ENCODE results near the gene SBK3.
A peak's percentile ranks its signal among the peaks of the same experiment; 100 is the strongest.

SBK3 gene

GRCh38 chr19:55519451-55520311 lies 25.7 kb downstream of the SBK3 start:
- TF ChIP-seq POLR2AphosphoS5 (IDR thresholded peaks at IDR 0.05; ENCODE audit: borderline replicate concordance, low read depth, low read length) (no peak), EZH2 (IDR thresholded peaks at IDR 0.05) (no peak), FOXP2 (optimal IDR thresholded peaks at IDR 0.05; ENCODE audit: control extremely low read depth, extremely low read length, insufficient read depth) (no peak)
- no peak overlapping the region for H3K9ac ChIP-seq (ENCODE audit: insufficient read length)
- H3K4me3 ChIP-seq, result no peak overlapping the region
- H3K36me3 ChIP-seq (ENCODE audit: insufficient read depth, low read length), result no peaks in the 10 kb centered on the region
- H3K27ac ChIP-seq, result no peak overlapping the region
- DNase-seq (ENCODE audit: low read depth, low spot score), result no peak
- no peaks in the 10 kb centered on the region for H3K9me3 ChIP-seq (ENCODE audit: low read depth, low read length)

DNA sequence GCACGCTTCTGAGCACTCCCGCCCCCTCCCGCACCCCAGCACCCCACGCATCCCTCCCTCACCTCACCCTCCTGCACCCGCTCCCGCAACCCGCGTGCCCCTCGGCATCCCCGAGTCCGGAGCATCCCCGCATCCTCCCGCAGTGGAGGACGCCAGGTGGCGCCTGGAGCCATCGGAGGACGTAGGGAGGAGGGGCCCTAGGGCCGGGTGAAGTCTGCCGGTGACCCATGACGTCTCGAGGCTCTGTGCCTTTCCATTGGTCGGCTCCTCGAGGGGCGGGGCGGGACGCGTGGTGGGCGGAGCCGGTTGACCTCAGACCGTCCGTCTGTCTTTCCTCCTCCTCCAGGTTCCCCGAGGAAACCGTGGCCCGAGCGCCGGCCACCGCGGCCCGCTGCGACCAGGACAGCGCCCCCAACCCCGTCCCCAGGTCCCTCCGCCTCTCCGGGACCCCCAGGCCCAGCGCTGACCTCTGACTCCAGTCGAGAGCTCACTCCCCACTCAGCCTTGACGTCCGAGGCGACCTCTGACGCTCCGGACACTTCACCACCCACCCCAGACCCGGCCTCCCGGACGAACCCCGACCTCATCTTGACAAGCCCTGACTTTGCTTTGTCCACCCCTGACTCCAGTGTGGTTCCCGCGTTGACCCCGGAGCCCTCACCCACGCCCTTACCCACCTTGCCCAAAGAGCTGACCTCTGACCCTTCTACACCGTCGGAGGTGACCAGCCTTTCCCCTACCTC lies 28.3 kb downstream of the SBK3 start:
- Histone ChIP-seq H3K9me3 (ENCODE audit: low read depth, low read length) (no peaks in the 10 kb centered on the region), H3K9ac (ENCODE audit: insufficient read length) (no peak overlapping the region), H3K4me3 (peak overlapping the region; percentile 75), H3K36me3 (ENCODE audit: insufficient read depth, low read length) (no peaks in the 10 kb centered on the region), H3K27ac (no peak overlapping the region)
- peak; percentile 22 for DNase-seq (ENCODE audit: low read depth, low spot score)
- TF ChIP-seq FOXP2 (optimal IDR thresholded peaks at IDR 0.05; ENCODE audit: control extremely low read depth, extremely low read length, insufficient read depth), result no peak
- TF ChIP-seq POLR2AphosphoS5 (IDR thresholded peaks at IDR 0.05; ENCODE audit: borderline replicate concordance, low read depth, low read length), result no peak

DNA sequence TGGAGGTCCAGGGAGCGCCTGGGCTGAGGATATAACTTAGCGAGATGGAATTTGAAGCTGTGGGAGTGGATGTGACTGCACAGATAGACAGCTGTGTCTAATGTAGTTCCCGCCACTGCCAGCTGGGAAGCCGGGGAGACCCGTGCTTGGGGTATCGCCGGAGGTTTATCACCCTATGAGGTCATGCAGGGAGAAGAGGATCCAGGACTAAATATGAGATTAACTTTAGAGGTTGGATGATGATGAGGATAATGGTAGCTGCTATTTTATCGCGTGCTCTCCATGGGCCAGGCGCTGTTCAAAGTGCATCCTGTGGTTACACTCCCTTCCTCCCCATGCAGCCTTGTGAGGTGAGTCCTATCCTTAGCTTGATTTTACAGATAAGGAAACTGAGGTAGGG lies 37.2 kb downstream of the SBK3 start:
- no peak overlapping the region for H3K9ac ChIP-seq (ENCODE audit: insufficient read length)
- DNase-seq (ENCODE audit: low read depth, low spot score), result no peak
- H3K27ac ChIP-seq, result no peak overlapping the region
- H3K9me3 ChIP-seq (ENCODE audit: low read depth, low read length), result no peaks in the 10 kb centered on the region
- no peaks in the 10 kb centered on the region for H3K36me3 ChIP-seq (ENCODE audit: insufficient read depth, low read length)
- no peak overlapping the region for H3K4me3 ChIP-seq
- TF ChIP-seq FOXP2 (optimal IDR thresholded peaks at IDR 0.05; ENCODE audit: control extremely low read depth, extremely low read length, insufficient read depth) (no peak), POLR2AphosphoS5 (IDR thresholded peaks at IDR 0.05; ENCODE audit: borderline replicate concordance, low read depth, low read length) (no peak), EZH2 (IDR thresholded peaks at IDR 0.05) (no peak)

DNA sequence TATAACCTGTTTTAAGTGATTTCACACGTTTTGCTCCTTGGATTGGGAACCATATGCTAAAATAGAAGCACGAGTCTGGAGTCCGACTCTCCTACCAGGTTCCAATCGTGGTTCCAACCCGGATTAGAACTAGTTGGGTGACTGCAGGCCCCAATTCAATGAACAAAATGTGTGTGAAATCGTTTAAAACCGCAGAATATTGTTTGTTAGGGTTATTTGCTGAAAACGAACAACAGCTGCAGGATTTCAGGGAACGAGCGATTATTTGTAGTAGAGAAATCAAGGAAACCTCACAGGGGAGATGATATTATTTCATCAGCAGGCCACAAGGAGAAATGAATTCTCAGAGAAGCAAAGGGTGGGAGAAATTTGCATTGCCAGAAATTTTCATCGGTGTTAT lies 40.4 kb downstream of the SBK3 start:
- TF ChIP-seq EZH2 (IDR thresholded peaks at IDR 0.05), result no peak
- TF ChIP-seq FOXP2 (optimal IDR thresholded peaks at IDR 0.05; ENCODE audit: control extremely low read depth, extremely low read length, insufficient read depth), result no peak
- TF ChIP-seq POLR2AphosphoS5 (IDR thresholded peaks at IDR 0.05; ENCODE audit: borderline replicate concordance, low read depth, low read length), result no peak
- H3K9ac ChIP-seq (ENCODE audit: insufficient read length), result no peak overlapping the region
- no peaks in the 10 kb centered on the region for H3K36me3 ChIP-seq (ENCODE audit: insufficient read depth, low read length)
- no peak for DNase-seq (ENCODE audit: low read depth, low spot score)
- H3K4me3 ChIP-seq, result no peak overlapping the region
- H3K9me3 ChIP-seq (ENCODE audit: low read depth, low read length), result no peaks in the 10 kb centered on the region
- no peak overlapping the region for H3K27ac ChIP-seq

GRCh38 chr19:55504252-55504603 lies 41.1 kb downstream of the SBK3 start:
- no peak for DNase-seq (ENCODE audit: low read depth, low spot score)
- H3K27ac ChIP-seq, result no peak overlapping the region
- H3K9ac ChIP-seq (ENCODE audit: insufficient read length), result no peak overlapping the region
- TF ChIP-seq EZH2 (IDR thresholded peaks at IDR 0.05) (no peak), FOXP2 (optimal IDR thresholded peaks at IDR 0.05; ENCODE audit: control extremely low read depth, extremely low read length, insufficient read depth) (no peak), POLR2AphosphoS5 (IDR thresholded peaks at IDR 0.05; ENCODE audit: borderline replicate concordance, low read depth, low read length) (no peak)
- no peaks in the 10 kb centered on the region for H3K36me3 ChIP-seq (ENCODE audit: insufficient read depth, low read length)
- H3K9me3 ChIP-seq (ENCODE audit: low read depth, low read length), result no peaks in the 10 kb centered on the region
- H3K4me3 ChIP-seq, result peak overlapping the region; percentile 75

DNA sequence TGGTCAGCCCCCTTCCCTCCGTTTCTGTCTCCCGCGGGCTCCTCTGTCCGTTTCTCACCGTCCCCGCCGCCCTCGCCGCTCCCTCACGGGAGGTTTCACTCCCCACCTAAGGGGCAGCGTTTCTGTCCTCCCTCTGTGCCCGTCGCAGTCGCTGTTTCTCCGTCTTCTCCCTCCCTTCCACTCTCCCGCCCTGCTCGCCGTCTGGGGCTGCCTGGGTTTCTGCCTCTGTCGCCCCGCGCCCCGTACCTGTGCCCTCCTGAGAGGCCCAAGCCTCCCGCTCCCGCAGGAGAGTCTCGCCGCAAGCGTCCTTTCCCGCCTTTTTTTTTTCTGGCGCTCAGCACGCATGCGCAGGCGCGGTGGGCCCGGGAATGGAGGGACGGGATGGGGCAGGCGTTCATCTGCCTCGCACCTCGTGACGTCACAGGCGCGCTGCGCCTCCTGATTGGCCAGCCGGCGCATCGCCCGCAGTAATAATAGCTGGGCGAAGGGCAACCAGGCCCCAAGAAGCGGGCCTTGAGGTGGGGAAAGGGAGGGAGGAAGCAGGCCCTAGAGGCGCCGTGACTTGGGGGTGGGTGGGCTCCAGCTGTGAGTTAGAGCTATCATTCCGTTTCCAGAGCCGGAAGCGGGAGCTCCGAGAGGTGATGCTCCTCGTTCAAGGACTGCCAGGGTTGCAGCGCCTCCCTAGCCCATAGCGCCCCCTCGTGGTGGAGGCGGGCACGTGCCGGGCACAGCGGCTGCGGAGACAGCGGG lies 41.7 kb downstream of the SBK3 start:
- TF ChIP-seq EZH2 (IDR thresholded peaks at IDR 0.05) (no peak), FOXP2 (optimal IDR thresholded peaks at IDR 0.05; ENCODE audit: control extremely low read depth, extremely low read length, insufficient read depth) (peak; percentile 35), POLR2AphosphoS5 (IDR thresholded peaks at IDR 0.05; ENCODE audit: borderline replicate concordance, low read depth, low read length) (no peak)
- H3K4me3 ChIP-seq, result peak overlapping the region; percentile 75
- no peaks in the 10 kb centered on the region for H3K36me3 ChIP-seq (ENCODE audit: insufficient read depth, low read length)
- peak; percentile 44 for DNase-seq (ENCODE audit: low read depth, low spot score)
- H3K27ac ChIP-seq, result no peak overlapping the region
- no peak overlapping the region for H3K9ac ChIP-seq (ENCODE audit: insufficient read length)
- no peaks in the 10 kb centered on the region for H3K9me3 ChIP-seq (ENCODE audit: low read depth, low read length)

DNA sequence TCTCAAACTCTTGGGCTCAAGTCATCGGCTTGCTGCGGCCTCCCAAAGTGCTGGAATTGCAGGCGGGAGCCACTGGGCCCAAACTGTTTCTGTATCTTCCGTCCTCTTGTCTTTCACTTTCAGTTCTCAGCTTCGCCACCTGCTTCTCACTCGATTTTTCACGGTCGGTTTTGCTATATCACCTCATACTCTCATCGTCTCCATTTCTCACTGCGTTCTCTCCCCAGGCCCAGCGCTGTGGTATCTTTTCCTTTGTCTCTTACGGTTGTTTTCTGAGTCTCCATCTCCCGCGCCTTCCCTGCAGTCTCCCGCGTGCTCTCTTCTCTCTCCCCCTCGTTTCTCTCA lies 42.2 kb downstream of the SBK3 start:
- no peak for DNase-seq (ENCODE audit: low read depth, low spot score)
- Histone ChIP-seq H3K36me3 (ENCODE audit: insufficient read depth, low read length) (no peaks in the 10 kb centered on the region), H3K4me3 (no peak overlapping the region), H3K27ac (no peak overlapping the region), H3K9me3 (ENCODE audit: low read depth, low read length) (no peaks in the 10 kb centered on the region), H3K9ac (ENCODE audit: insufficient read length) (no peak overlapping the region)
- TF ChIP-seq FOXP2 (optimal IDR thresholded peaks at IDR 0.05; ENCODE audit: control extremely low read depth, extremely low read length, insufficient read depth), result no peak
- TF ChIP-seq EZH2 (IDR thresholded peaks at IDR 0.05), result no peak
- TF ChIP-seq POLR2AphosphoS5 (IDR thresholded peaks at IDR 0.05; ENCODE audit: borderline replicate concordance, low read depth, low read length), result no peak

All from SK-N-MC (cell line).